SK-N-MC (cell line): ENCODE data around the gene DMRTC2.

Source experiments
- FOXP2 ChIP-seq: optimal IDR thresholded peaks from 2 replicates; pipeline ENCODE3; 2011; ENCODE audit warnings: mild to moderate bottlenecking, moderate library complexity; ENCODE audit not compliant: insufficient read depth; ENCODE audit errors: extremely low read length, control extremely low read depth
- POLR2AphosphoS5 ChIP-seq: IDR thresholded peaks from 2 replicates; pipeline ENCODE4 v1.6.1; 2012; ENCODE audit warnings: mild to moderate bottlenecking, low read depth, low read length, borderline replicate concordance

- TF ChIP-seq FOXP2 (no peak), POLR2AphosphoS5 (no peak)
These were observed 35.0 kb downstream of the DMRTC2 start for GRCh38 chr19:41879670-41880328.
